HepG2 (cell line): ENCODE measurements around the gene GH2. TPM values are rescaled to one million over a fixed set of nuclear protein-coding genes. Genes with fewer than 3 reads are reported as not detected.

Experiments used
- ATAC-seq: fragments of 200-7000 bp; cut with Tn5 transposase; 3 replicates; pipeline ENCODE4 v1.9.1; 2020; ENCODE audit warnings: mild to moderate bottlenecking, moderate library complexity
- BruUV-seq: library from RNA; stranded (reverse); fragments of 400-500 nt; replicated peaks from 2 replicates; lab custom pipeline; 2021; lab: Mats Ljungman, UMichigan
- CTCF ChIA-PET: fragments of 300-600 bp; formaldehyde crosslinking; extraction: SDS; loops from one replicate; lab custom pipeline; 2021; ENCODE audit warnings: low total read pairs, inconsistent platforms, low intra/inter-chr PET ratio; lab: Yijun Ruan, JAX
- POLR2A ChIA-PET: fragments of 350-600 bp; sonication (Branson Sonifier 250); formaldehyde crosslinking; loops from one replicate; lab custom pipeline; 2020; ENCODE audit warnings: antibody characterized with exemption, inconsistent platforms; lab: Yijun Ruan, JAX
- DNase-seq: peaks from one replicate; pipeline ENCODE4 v3.0.0-alpha.2; 2015; ENCODE audit warnings: low spot score
- FAIRE-seq: peaks from 3 replicates; lab custom pipeline; 2011; peaks lifted over from hg19 to GRCh38; lab: Jason Lieb, UNC
- H2AFZ ChIP-seq: one replicate; pipeline ENCODE4 v1.6.1; 2011; ENCODE audit warnings: low read length, inconsistent platforms
- H3K27ac ChIP-seq: fragments of 300-600 bp; 3 replicates; pipeline ENCODE4 v1.8.0; 2011; ENCODE audit warnings: mixed run types, mild to moderate bottlenecking, mixed read lengths, low read length, inconsistent platforms; ENCODE audit not compliant: insufficient read depth; ENCODE audit errors: extremely low read length
- H3K27me3 ChIP-seq, 2 experiments: fragments of 200-600 bp in 1 of 2; 2 replicates in 1 of 2; 3 replicates in 1 of 2; pipeline versions ENCODE4 v1.6.0 to v1.8.0; 2011; ENCODE audit warnings: low read length in 2 of 2, mild to moderate bottlenecking in 2 of 2, moderate library complexity in 2 of 2, inconsistent platforms in 1 of 2; ENCODE audit not compliant: insufficient read depth in 2 of 2, control insufficient read depth in 1 of 2
- H3K36me3 ChIP-seq, 2 experiments: fragments of 200-600 bp in 1 of 2; replicated peaks in 1 of 2; 2 replicates in 1 of 2; 3 replicates in 1 of 2; pipeline versions ENCODE4 v1.5.1 to v1.8.0; 2011; ENCODE audit warnings: low read length in 2 of 2, inconsistent platforms in 1 of 2; ENCODE audit not compliant: insufficient read depth in 2 of 2, control insufficient read depth in 1 of 2
- H3K4me1 ChIP-seq: 2 replicates; pipeline ENCODE4 v1.5.1; 2012; ENCODE audit warnings: low read length, inconsistent platforms; ENCODE audit not compliant: insufficient read depth
- H3K4me2 ChIP-seq: 2 replicates; pipeline ENCODE4 v1.6.0; 2011; ENCODE audit warnings: low read depth, low read length, inconsistent platforms
- H3K4me3 ChIP-seq, 3 experiments: fragments of 200-600 bp in 1 of 3; sonication (generic), shearing (Covaris generic) in 1 of 3; replicated peaks in 1 of 3; 2 replicates each; pipeline ENCODE4 v1.5.1; 2011 to 2016; ENCODE audit warnings: low read length in 3 of 3, inconsistent platforms in 2 of 3, low read depth in 2 of 3, mild to moderate bottlenecking in 2 of 3, control low read depth in 1 of 3, mixed read lengths in 1 of 3; ENCODE audit not compliant: insufficient read depth in 1 of 3
- H3K79me2 ChIP-seq: one replicate; pipeline ENCODE4 v1.6.1; 2011; ENCODE audit warnings: low read length, inconsistent platforms; ENCODE audit not compliant: insufficient read depth
- H3K9ac ChIP-seq: 2 replicates; pipeline ENCODE4 v1.6.0; 2011; ENCODE audit warnings: mild to moderate bottlenecking, low read depth, low read length, inconsistent platforms; ENCODE audit not compliant: insufficient read depth
- H3K9me3 ChIP-seq: 2 replicates; pipeline ENCODE4 v1.5.1; 2012; ENCODE audit warnings: mild to moderate bottlenecking, low read length
- H4K20me1 ChIP-seq: 2 replicates; pipeline ENCODE4 v1.6.0; 2011; ENCODE audit warnings: inconsistent platforms, mild to moderate bottlenecking, low read length, moderate library complexity; ENCODE audit not compliant: insufficient read depth
- CREB1 ChIP-seq, 2 experiments: fragments of 450-650 bp in 1 of 2; IDR thresholded peaks; 2 replicates each; pipeline ENCODE4 v1.6.1; 2016 to 2017; ENCODE audit warnings: control low read depth in 1 of 2, mild to moderate bottlenecking in 1 of 2, missing compliant biosample characterization in 1 of 2, missing genetic modification characterization in 1 of 2
- KMT2B ChIP-seq: IDR thresholded peaks from 2 replicates; pipeline ENCODE4 v1.6.1; 2016; ENCODE audit warnings: missing genetic modification reagents, missing compliant biosample characterization
- MAFK ChIP-seq, 2 experiments: IDR thresholded peaks in 1 of 2; conservative IDR thresholded peaks in 1 of 2; 2 replicates each; pipeline ENCODE4 v1.6.1; 2011; ENCODE audit warnings: improper control_type of control experiment in 2 of 2, low read length in 2 of 2
- MBNL3 ChIP-seq: fragments of 250-450 bp; sonication (Bioruptor Pico); conservative IDR thresholded peaks from 2 replicates; pipeline ENCODE4 v1.8.0; 2022; ENCODE audit warnings: mild to moderate bottlenecking, inconsistent platforms
- PHF21A ChIP-seq: sonication (generic); formaldehyde crosslinking; IDR thresholded peaks from 2 replicates; pipeline ENCODE4 v1.5.0; 2020; ENCODE audit warnings: mild to moderate bottlenecking, missing genetic modification reagents
- POGZ ChIP-seq: sonication (generic); formaldehyde crosslinking; IDR thresholded peaks from 2 replicates; pipeline ENCODE4 v1.4.0; 2020; ENCODE audit warnings: mild to moderate bottlenecking, missing genetic modification reagents
- RARG ChIP-seq: sonication (generic); formaldehyde crosslinking; IDR thresholded peaks from 2 replicates; pipeline ENCODE4 v1.4.0; 2020; ENCODE audit warnings: low read depth, mild to moderate bottlenecking, missing genetic modification reagents
- SNAPC2 ChIP-seq: sonication (generic); formaldehyde crosslinking; IDR thresholded peaks from 2 replicates; pipeline ENCODE4 v1.8.1; 2022; ENCODE audit warnings: mild to moderate bottlenecking, missing genetic modification reagents
- TCF7 ChIP-seq: sonication (generic); IDR thresholded peaks from 2 replicates; pipeline ENCODE4 v1.6.1; 2016; ENCODE audit warnings: antibody characterized with exemption, low read depth
- ZBTB2 ChIP-seq: sonication (generic); formaldehyde crosslinking; IDR thresholded peaks from 2 replicates; pipeline ENCODE4 v1.8.0; 2022; ENCODE audit warnings: low read depth, missing genetic modification reagents
- ZC3H13 ChIP-seq: sonication (generic); formaldehyde crosslinking; IDR thresholded peaks from 2 replicates; pipeline ENCODE4 v1.8.1; 2023; ENCODE audit warnings: mild to moderate bottlenecking, missing genetic modification reagents, moderate library complexity
- ZC3H4 ChIP-seq: sonication (generic); formaldehyde crosslinking; IDR thresholded peaks from 2 replicates; pipeline ENCODE4 v1.4.0; 2020; ENCODE audit warnings: missing genetic modification reagents, borderline replicate concordance
- ZNF792 ChIP-seq: IDR thresholded peaks from 2 replicates; pipeline ENCODE4 v1.6.1; 2016
- WGBS: methylation state at CpG from one replicate; pipeline ENCODE4 v1.1.6; 2017; ENCODE audit warnings: low lambda C conversion rate; 5-methylcytosine and 5-hydroxymethylcytosine counted together
- in situ Hi-C: cut with HindIII; loops from 2 replicates; pipeline ENCODE4 v1.10.0; 2017; ENCODE audit warnings: low pct_unique_long_range_greater_than_20kb; ENCODE audit not compliant: extremely low pct_ligation_motif_present
- intact Hi-C: fragments of 100-400 bp; cut with micrococcal nuclease; formaldehyde crosslinking; loops from one replicate; pipeline ENCODE4 v1.10.0; 2022; ENCODE audit not compliant: unreplicated experiment
- polyA plus RNA-seq, 8 experiments: library from polyadenylated mRNA; depleted of rRNA in 3 of 8; stranded (reverse) in 7 of 8; unstranded in 1 of 8; fragments of >200 nt; fragmentation: Illumina TruSeq in 4 of 8; extraction: Trizol in 4 of 8; gene quantifications; 2 replicates each; pipeline versions ENCODE4 v1.2.1 to v1.2.3, GENCODE V29; 2011 to 2016; ENCODE audit warnings: low read depth in 4 of 8, missing spikeins in 1 of 8, mixed read lengths in 1 of 8; ENCODE audit not compliant: insufficient read depth in 1 of 8
- total RNA-seq, 5 experiments: library from RNA; depleted of rRNA; stranded (reverse); fragments of >200 nt; fragmentation: Illumina TruSeq; extraction: Trizol; gene quantifications; 2 replicates each; pipeline ENCODE4 v1.2.3, GENCODE V29; 2016; ENCODE audit warnings: low read depth in 1 of 5
- TF ChIP-seq, protein P1 (sequence below): sonication (generic); formaldehyde crosslinking; IDR thresholded peaks from 2 replicates; pipeline ENCODE4 v1.5.1; 2020; ENCODE audit warnings: missing genetic modification reagents, mild to moderate bottlenecking, borderline replicate concordance
- TF ChIP-seq, protein P2 (sequence below): sonication (generic); formaldehyde crosslinking; IDR thresholded peaks from 2 replicates; pipeline ENCODE4 v1.4.0; 2020; ENCODE audit warnings: missing genetic modification reagents, borderline replicate concordance
- TF ChIP-seq, protein P3 (sequence below): sonication (generic); formaldehyde crosslinking; IDR thresholded peaks from 2 replicates; pipeline ENCODE4 v1.8.0; 2022; ENCODE audit warnings: mild to moderate bottlenecking, missing genetic modification reagents; ENCODE audit not compliant: insufficient replicate concordance

The GH2 gene
- total and polyA plus RNA-seq, 2 of the 13 experiments (the other 11 are each of a cell fraction or from before 2014, with no cell fraction given) = not detected

- H3K27ac ChIP-seq = peak overlapping the region; percentile 77
- BruUV-seq = no TSS peak
- FAIRE-seq (no peak), DNase-seq (no peak), ATAC-seq (no peak)
- WGBS = 55% methylated on average over 9 of the region's 9 CpGs
- H3K9me3 ChIP-seq = no peaks in the 10 kb centered on the region
- peaks cover 28% of the 10 kb centered on the region for H3K79me2 ChIP-seq
- H3K4me2 ChIP-seq = peak overlapping the region; percentile 87
- TF ChIP-seq MAFK (conservative IDR thresholded peaks at IDR 0.05 in 1 of 2, IDR thresholded peaks at IDR 0.05 in 1 of 2; ENCODE audit: low read length in 2 of 2) (no peak), KMT2B (CRISPR knock-in tag) (no peak), ZC3H4 (CRISPR knock-in tag) (no peak), RARG (CRISPR knock-in tag) (no peak), ZNF792 (CRISPR knock-in tag) (no peak), PHF21A (CRISPR knock-in tag) (0 out of 2 replicates have a peak, but pooled peaks have one; percentile 9), CREB1 (IDR thresholded peaks at IDR 0.05) (no peak), CREB1 (CRISPR knock-in tag; IDR thresholded peaks at IDR 0.05) (peak; percentile 24; the same call in 1 of the 2 replicates), MBNL3 (no peak), TCF7 (no peak), ZC3H13 (CRISPR knock-in tag) (no peak), ZBTB2 (CRISPR knock-in tag) (no peak), POGZ (CRISPR knock-in tag) (no peak), SNAPC2 (no peak)
- TF ChIP-seq, protein P1, sequence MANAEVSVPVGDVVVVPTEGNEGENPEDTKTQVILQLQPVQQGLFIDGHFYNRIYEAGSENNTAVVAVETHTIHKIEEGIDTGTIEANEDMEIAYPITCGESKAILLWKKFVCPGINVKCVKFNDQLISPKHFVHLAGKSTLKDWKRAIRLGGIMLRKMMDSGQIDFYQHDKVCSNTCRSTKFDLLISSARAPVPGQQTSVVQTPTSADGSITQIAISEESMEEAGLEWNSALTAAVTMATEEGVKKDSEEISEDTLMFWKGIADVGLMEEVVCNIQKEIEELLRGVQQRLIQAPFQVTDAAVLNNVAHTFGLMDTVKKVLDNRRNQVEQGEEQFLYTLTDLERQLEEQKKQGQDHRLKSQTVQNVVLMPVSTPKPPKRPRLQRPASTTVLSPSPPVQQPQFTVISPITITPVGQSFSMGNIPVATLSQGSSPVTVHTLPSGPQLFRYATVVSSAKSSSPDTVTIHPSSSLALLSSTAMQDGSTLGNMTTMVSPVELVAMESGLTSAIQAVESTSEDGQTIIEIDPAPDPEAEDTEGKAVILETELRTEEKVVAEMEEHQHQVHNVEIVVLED = no peak
- TF ChIP-seq, protein P2, sequence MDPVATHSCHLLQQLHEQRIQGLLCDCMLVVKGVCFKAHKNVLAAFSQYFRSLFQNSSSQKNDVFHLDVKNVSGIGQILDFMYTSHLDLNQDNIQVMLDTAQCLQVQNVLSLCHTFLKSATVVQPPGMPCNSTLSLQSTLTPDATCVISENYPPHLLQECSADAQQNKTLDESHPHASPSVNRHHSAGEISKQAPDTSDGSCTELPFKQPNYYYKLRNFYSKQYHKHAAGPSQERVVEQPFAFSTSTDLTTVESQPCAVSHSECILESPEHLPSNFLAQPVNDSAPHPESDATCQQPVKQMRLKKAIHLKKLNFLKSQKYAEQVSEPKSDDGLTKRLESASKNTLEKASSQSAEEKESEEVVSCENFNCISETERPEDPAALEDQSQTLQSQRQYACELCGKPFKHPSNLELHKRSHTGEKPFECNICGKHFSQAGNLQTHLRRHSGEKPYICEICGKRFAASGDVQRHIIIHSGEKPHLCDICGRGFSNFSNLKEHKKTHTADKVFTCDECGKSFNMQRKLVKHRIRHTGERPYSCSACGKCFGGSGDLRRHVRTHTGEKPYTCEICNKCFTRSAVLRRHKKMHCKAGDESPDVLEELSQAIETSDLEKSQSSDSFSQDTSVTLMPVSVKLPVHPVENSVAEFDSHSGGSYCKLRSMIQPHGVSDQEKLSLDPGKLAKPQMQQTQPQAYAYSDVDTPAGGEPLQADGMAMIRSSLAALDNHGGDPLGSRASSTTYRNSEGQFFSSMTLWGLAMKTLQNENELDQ (CRISPR knock-in tag) = no peak
- TF ChIP-seq, protein P3, sequence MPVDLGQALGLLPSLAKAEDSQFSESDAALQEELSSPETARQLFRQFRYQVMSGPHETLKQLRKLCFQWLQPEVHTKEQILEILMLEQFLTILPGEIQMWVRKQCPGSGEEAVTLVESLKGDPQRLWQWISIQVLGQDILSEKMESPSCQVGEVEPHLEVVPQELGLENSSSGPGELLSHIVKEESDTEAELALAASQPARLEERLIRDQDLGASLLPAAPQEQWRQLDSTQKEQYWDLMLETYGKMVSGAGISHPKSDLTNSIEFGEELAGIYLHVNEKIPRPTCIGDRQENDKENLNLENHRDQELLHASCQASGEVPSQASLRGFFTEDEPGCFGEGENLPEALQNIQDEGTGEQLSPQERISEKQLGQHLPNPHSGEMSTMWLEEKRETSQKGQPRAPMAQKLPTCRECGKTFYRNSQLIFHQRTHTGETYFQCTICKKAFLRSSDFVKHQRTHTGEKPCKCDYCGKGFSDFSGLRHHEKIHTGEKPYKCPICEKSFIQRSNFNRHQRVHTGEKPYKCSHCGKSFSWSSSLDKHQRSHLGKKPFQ (CRISPR knock-in tag) = no peak
- H2AFZ ChIP-seq = no peak overlapping the region
- no peaks in the 10 kb centered on the region; a peak in 1 of 5 replicates for H3K27me3 ChIP-seq
- peaks cover 9% of the 10 kb centered on the region; the same call in 1 of the 2 replicates for H4K20me1 ChIP-seq
- H3K4me1 ChIP-seq = peaks cover 37% of the 10 kb centered on the region
- no peaks in the 10 kb centered on the region for H3K36me3 ChIP-seq
- intact Hi-C loops = loop anchor here (5.0 kb wide), 1 partner anchor 72 kb away; the partner anchor contains the start of genes CCDC47 and DDX42
- POLR2A ChIA-PET = interaction anchor here (0.6 to 2.6 kb wide), 12 partner anchors 11 to 1930 kb away, joined by 3 to 28 read pairs (median 3); partner anchors contain the start of genes CCDC47, DCAF7, DDX42 and PSMC5
- in situ Hi-C loops = loop anchor here (10.0 kb wide), 1 partner anchor 661 kb away; the partner anchor contains the start of genes CEP95 and DDX5
- H3K9ac ChIP-seq = peak overlapping the region; percentile 63
- CTCF ChIA-PET = no interaction called here
- peak overlapping the region; percentile 74 to 85 (median 74) for H3K4me3 ChIP-seq
Measured at GRCh38 chr17:63843910-63844677, 37.6 kb downstream of the GH2 start.
